ENCODE measurements around the gene SMAD3.

DNA sequence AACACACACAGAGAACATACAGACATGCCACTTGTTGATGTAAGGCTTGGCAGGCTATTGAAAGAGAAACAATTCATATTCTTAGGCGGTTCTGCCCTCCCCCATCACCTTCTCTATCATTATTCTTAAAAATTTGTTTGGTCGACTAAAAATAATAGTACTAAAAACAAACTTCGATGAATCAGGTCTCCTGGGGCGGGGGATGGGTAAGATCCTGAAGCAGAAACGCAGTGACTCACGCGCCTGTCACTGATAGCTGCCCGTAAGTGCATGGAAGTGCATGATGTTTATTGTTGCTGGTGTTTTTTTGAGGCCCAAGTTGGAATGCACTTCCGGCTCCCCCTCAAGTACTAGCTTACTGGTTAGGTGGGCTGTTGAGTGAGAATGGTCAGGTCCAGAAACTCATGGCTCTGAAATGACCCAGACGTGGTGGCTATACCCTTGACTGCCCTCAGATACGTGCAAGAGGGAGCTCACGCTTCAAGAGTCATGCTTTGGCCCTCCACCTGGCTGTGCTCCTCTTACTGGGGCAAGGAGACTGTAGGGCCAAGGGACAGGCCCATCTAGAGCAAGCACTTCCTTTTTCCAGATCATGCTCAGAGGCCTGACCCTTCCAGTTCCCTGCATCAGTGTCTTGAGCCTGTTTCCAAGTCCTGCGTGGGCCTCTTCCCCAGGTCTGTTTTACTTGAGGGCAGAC lies 10.9 kb downstream of the SMAD3 start:
- TF ChIP-seq EZH2phosphoT487 (IDR thresholded peaks at IDR 0.05): no peak
- TF ChIP-seq, protein P1, sequence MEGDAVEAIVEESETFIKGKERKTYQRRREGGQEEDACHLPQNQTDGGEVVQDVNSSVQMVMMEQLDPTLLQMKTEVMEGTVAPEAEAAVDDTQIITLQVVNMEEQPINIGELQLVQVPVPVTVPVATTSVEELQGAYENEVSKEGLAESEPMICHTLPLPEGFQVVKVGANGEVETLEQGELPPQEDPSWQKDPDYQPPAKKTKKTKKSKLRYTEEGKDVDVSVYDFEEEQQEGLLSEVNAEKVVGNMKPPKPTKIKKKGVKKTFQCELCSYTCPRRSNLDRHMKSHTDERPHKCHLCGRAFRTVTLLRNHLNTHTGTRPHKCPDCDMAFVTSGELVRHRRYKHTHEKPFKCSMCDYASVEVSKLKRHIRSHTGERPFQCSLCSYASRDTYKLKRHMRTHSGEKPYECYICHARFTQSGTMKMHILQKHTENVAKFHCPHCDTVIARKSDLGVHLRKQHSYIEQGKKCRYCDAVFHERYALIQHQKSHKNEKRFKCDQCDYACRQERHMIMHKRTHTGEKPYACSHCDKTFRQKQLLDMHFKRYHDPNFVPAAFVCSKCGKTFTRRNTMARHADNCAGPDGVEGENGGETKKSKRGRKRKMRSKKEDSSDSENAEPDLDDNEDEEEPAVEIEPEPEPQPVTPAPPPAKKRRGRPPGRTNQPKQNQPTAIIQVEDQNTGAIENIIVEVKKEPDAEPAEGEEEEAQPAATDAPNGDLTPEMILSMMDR (IDR thresholded peaks at IDR 0.05): no peak
